Neural cell (in vitro differentiated cells): ENCODE measurements around the gene CDH12.

Source experiments
- EP300 ChIP-seq: fragments of 450-650 bp; conservative IDR thresholded peaks from 2 replicates; pipeline ENCODE4 v1.6.1; 2014; ENCODE audit warnings: antibody characterized with exemption, mild to moderate bottlenecking, moderate library complexity; ENCODE audit not compliant: poor library complexity, severe bottlenecking
- EZH2 ChIP-seq: fragments of 200-600, 300-800 bp; shearing (Covaris generic), sonication (generic); IDR thresholded peaks from 2 replicates; pipeline ENCODE4 v1.6.1; 2014; ENCODE audit warnings: antibody characterized with exemption, low read length, borderline replicate concordance, mild to moderate bottlenecking; ENCODE audit not compliant: insufficient read depth, poor library complexity, severe bottlenecking
- MXI1 ChIP-seq: fragments of 450-650 bp; conservative IDR thresholded peaks from 2 replicates; pipeline ENCODE4 v1.6.1; 2014; ENCODE audit warnings: antibody characterized with exemption, mild to moderate bottlenecking; ENCODE audit not compliant: poor library complexity, severe bottlenecking
- POLR2AphosphoS5 ChIP-seq: IDR thresholded peaks from 2 replicates; pipeline ENCODE4 v1.6.1; 2012
- TAF1 ChIP-seq: IDR thresholded peaks from 2 replicates; pipeline ENCODE4 v1.6.1; 2012; ENCODE audit warnings: low read depth
- TF ChIP-seq, protein P1 (sequence below): fragments of 450-650 bp; IDR thresholded peaks from 2 replicates; pipeline ENCODE4 v1.5.1; 2014; ENCODE audit warnings: antibody characterized with exemption, mild to moderate bottlenecking, moderate library complexity; ENCODE audit not compliant: poor library complexity, severe bottlenecking
- TF ChIP-seq, protein P2 (sequence below): IDR thresholded peaks from 2 replicates; pipeline ENCODE4 v1.6.1; 2012; ENCODE audit warnings: borderline replicate concordance

DNA sequence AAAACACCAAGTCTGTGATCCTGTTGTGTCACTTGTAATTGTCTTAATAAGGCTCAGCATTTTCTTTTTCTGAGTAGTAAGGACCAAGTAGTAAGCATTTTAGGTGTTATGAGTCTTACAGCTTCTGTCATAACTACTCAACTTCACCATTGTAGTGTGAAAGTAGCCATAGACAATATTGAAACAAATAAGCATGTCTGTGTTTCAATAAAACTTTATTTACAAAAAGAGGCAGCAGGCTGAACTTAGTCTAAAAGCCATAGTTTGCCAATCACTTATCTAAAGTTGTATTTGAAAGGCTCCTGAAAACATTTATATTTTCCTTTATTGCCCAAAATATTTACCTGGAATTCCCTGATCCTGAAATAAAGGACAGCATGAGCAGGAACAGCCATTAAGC, 796.1 kb downstream of the CDH12 start:
- TF ChIP-seq, protein P1, sequence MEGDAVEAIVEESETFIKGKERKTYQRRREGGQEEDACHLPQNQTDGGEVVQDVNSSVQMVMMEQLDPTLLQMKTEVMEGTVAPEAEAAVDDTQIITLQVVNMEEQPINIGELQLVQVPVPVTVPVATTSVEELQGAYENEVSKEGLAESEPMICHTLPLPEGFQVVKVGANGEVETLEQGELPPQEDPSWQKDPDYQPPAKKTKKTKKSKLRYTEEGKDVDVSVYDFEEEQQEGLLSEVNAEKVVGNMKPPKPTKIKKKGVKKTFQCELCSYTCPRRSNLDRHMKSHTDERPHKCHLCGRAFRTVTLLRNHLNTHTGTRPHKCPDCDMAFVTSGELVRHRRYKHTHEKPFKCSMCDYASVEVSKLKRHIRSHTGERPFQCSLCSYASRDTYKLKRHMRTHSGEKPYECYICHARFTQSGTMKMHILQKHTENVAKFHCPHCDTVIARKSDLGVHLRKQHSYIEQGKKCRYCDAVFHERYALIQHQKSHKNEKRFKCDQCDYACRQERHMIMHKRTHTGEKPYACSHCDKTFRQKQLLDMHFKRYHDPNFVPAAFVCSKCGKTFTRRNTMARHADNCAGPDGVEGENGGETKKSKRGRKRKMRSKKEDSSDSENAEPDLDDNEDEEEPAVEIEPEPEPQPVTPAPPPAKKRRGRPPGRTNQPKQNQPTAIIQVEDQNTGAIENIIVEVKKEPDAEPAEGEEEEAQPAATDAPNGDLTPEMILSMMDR = no peak
- TF ChIP-seq POLR2AphosphoS5 = no peak
- no peak for TF ChIP-seq EP300
- TF ChIP-seq EZH2 = no peak
- no peak for TF ChIP-seq TAF1
- no peak for TF ChIP-seq MXI1
- TF ChIP-seq, protein P2, sequence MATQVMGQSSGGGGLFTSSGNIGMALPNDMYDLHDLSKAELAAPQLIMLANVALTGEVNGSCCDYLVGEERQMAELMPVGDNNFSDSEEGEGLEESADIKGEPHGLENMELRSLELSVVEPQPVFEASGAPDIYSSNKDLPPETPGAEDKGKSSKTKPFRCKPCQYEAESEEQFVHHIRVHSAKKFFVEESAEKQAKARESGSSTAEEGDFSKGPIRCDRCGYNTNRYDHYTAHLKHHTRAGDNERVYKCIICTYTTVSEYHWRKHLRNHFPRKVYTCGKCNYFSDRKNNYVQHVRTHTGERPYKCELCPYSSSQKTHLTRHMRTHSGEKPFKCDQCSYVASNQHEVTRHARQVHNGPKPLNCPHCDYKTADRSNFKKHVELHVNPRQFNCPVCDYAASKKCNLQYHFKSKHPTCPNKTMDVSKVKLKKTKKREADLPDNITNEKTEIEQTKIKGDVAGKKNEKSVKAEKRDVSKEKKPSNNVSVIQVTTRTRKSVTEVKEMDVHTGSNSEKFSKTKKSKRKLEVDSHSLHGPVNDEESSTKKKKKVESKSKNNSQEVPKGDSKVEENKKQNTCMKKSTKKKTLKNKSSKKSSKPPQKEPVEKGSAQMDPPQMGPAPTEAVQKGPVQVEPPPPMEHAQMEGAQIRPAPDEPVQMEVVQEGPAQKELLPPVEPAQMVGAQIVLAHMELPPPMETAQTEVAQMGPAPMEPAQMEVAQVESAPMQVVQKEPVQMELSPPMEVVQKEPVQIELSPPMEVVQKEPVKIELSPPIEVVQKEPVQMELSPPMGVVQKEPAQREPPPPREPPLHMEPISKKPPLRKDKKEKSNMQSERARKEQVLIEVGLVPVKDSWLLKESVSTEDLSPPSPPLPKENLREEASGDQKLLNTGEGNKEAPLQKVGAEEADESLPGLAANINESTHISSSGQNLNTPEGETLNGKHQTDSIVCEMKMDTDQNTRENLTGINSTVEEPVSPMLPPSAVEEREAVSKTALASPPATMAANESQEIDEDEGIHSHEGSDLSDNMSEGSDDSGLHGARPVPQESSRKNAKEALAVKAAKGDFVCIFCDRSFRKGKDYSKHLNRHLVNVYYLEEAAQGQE = no peak
